K562 (cell line): Measurements from ENCODE around the gene NUP98. TPM values are rescaled to one million over a fixed set of nuclear protein-coding genes. Genes with fewer than 3 reads are reported as not detected.

Experiments used
- ATAC-seq: fragments of 200-7000 bp; cut with Tn5 transposase; 3 replicates; pipeline ENCODE4 v1.9.1; 2020; ENCODE audit warnings: moderate library complexity
- BruUV-seq: library from RNA; stranded (reverse); fragments of 400-500 nt; replicated peaks from 2 replicates; lab custom pipeline; 2021; lab: Mats Ljungman, UMichigan
- CTCF ChIA-PET: fragments of 300-600 bp; formaldehyde crosslinking; extraction: SDS; loops from one replicate; lab custom pipeline; 2021; ENCODE audit warnings: low intra/inter-chr PET ratio; lab: Yijun Ruan, JAX
- POLR2A ChIA-PET: fragments of 300-600, 350-650 bp; sonication (Branson Sonifier 250); formaldehyde crosslinking; extraction: SDS; loops from one replicate; lab custom pipeline; 2021; ENCODE audit warnings: antibody characterized with exemption, inconsistent platforms; lab: Yijun Ruan, JAX
- DNase-seq, 4 experiments: peaks; one replicate each; pipeline versions ENCODE4 v3.0.0 to v3.0.0-alpha.2; 2011 to 2018; ENCODE audit warnings: low spot score in 3 of 4, mixed read lengths in 3 of 4; ENCODE audit errors: extremely low read depth in 1 of 4
- FAIRE-seq: peaks from 2 replicates; lab custom pipeline; 2011; peaks lifted over from hg19 to GRCh38; lab: Jason Lieb, UNC
- H2AFZ ChIP-seq: 2 replicates; pipeline ENCODE4 v1.6.0; 2011; ENCODE audit warnings: low read depth, low read length, control low read depth, inconsistent platforms
- H3K27ac ChIP-seq: fragments of 200-600 bp; 3 replicates; pipeline ENCODE4 v1.8.0; 2011; ENCODE audit warnings: low read depth, mild to moderate bottlenecking, control low read depth, inconsistent platforms, low read length, moderate library complexity, mixed read lengths; ENCODE audit errors: extremely low read depth
- H3K27me3 ChIP-seq, 2 experiments: fragments of 300-600 bp in 1 of 2; 2 replicates in 1 of 2; 3 replicates in 1 of 2; pipeline versions ENCODE4 v1.6.0 to v1.8.0; 2011; ENCODE audit warnings: inconsistent platforms in 2 of 2, low read length in 2 of 2, mild to moderate bottlenecking in 1 of 2, mixed read lengths in 1 of 2, moderate library complexity in 1 of 2; ENCODE audit not compliant: control insufficient read depth in 2 of 2, insufficient read depth in 2 of 2
- H3K36me3 ChIP-seq: fragments of 300-600 bp; 3 replicates; pipeline ENCODE4 v1.8.0; 2011; ENCODE audit warnings: mild to moderate bottlenecking, low read length, inconsistent platforms; ENCODE audit not compliant: control insufficient read depth, insufficient read depth
- H3K4me1 ChIP-seq, 2 experiments: fragments of 200-600 bp in 1 of 2; replicated peaks in 1 of 2; 2 replicates in 1 of 2; 3 replicates in 1 of 2; pipeline versions ENCODE4 v1.5.1 to v1.8.0; 2011; ENCODE audit warnings: inconsistent platforms in 2 of 2, low read length in 2 of 2, mild to moderate bottlenecking in 1 of 2, mixed read lengths in 1 of 2, moderate library complexity in 1 of 2; ENCODE audit not compliant: control insufficient read depth in 2 of 2, insufficient read depth in 2 of 2
- H3K4me2 ChIP-seq: 2 replicates; pipeline ENCODE4 v1.6.1; 2011; ENCODE audit warnings: low read length, control low read depth, inconsistent platforms, mixed read lengths; ENCODE audit not compliant: insufficient read depth
- H3K4me3 ChIP-seq: fragments of 200-600 bp; sonication (generic), shearing (Covaris generic); 2 replicates; pipeline ENCODE4 v1.5.1; 2016; ENCODE audit warnings: control low read depth, inconsistent platforms
- H3K79me2 ChIP-seq: fragments of 200-600 bp; 3 replicates; pipeline ENCODE4 v1.8.0; 2011; ENCODE audit warnings: low read length, inconsistent platforms; ENCODE audit not compliant: control insufficient read depth, insufficient read depth
- H3K9ac ChIP-seq, 2 experiments: 2 replicates each; pipeline versions ENCODE4 v1.6.0 to v1.6.1; 2011; ENCODE audit warnings: low read depth in 2 of 2, low read length in 2 of 2, control low read depth in 1 of 2, inconsistent platforms in 1 of 2, mild to moderate bottlenecking in 1 of 2, mixed read lengths in 1 of 2; ENCODE audit not compliant: insufficient read depth in 1 of 2
- H3K9me1 ChIP-seq: one replicate; pipeline ENCODE4 v1.6.0; 2011; ENCODE audit warnings: inconsistent platforms, mild to moderate bottlenecking, low read length, moderate library complexity; ENCODE audit not compliant: control insufficient read depth, insufficient read depth
- H3K9me3 ChIP-seq: replicated peaks from 2 replicates; pipeline ENCODE4 v1.5.1; 2011; ENCODE audit warnings: low read depth, low read length, inconsistent platforms; ENCODE audit not compliant: control insufficient read depth, insufficient read depth
- H4K20me1 ChIP-seq: replicated peaks from 2 replicates; pipeline ENCODE4 v1.6.1; 2011; ENCODE audit warnings: low read length, inconsistent platforms, mixed read lengths; ENCODE audit not compliant: control insufficient read depth, insufficient read depth
- BMI1 ChIP-seq: fragments of 150-350 bp; IDR thresholded peaks from 2 replicates; pipeline ENCODE4 v1.6.1; 2014; ENCODE audit warnings: low read length
- CXXC5 ChIP-seq: fragments of 250-450 bp; sonication (Bioruptor Pico); IDR thresholded peaks from 2 replicates; pipeline ENCODE4 v1.8.0; 2022; ENCODE audit warnings: inconsistent platforms, mild to moderate bottlenecking, moderate library complexity
- EHMT2 ChIP-seq: fragments of 450-650 bp; IDR thresholded peaks from 2 replicates; pipeline ENCODE4 v1.6.1; 2018; ENCODE audit warnings: antibody characterized with exemption
- ELF2 ChIP-seq: fragments of 250-450 bp; sonication (Bioruptor Pico); IDR thresholded peaks from 2 replicates; pipeline ENCODE4 v1.5.0; 2021; ENCODE audit warnings: mild to moderate bottlenecking
- GABPA ChIP-seq: fragments of 200-800 bp; sonication (Bioruptor generic); conservative IDR thresholded peaks from 2 replicates; pipeline ENCODE4 v1.6.1; 2016; ENCODE audit warnings: low read depth, missing genetic modification characterization, missing compliant biosample characterization
- GTF2A2 ChIP-seq: IDR thresholded peaks from 2 replicates; pipeline ENCODE4 v1.6.1; 2016; ENCODE audit warnings: mild to moderate bottlenecking, missing genetic modification characterization, missing compliant biosample characterization
- HNRNPLL ChIP-seq: fragments of 200-400 bp; formaldehyde crosslinking; IDR thresholded peaks from 2 replicates; pipeline ENCODE4 v1.6.1; 2017; ENCODE audit warnings: low read length, low read depth, mild to moderate bottlenecking; ENCODE audit not compliant: poor library complexity, severe bottlenecking
- MTA1 ChIP-seq: fragments of 450-650 bp; IDR thresholded peaks from 2 replicates; pipeline ENCODE4 v1.6.1; 2017; ENCODE audit warnings: borderline replicate concordance
- NBN ChIP-seq: fragments of 450-650 bp; IDR thresholded peaks from 2 replicates; pipeline ENCODE4 v1.6.1; 2016; ENCODE audit warnings: low read depth, mild to moderate bottlenecking
- RBFOX2 ChIP-seq: fragments of 200-400 bp; formaldehyde crosslinking; IDR thresholded peaks from 2 replicates; pipeline ENCODE4 v1.6.1; 2017; ENCODE audit warnings: low read depth, mild to moderate bottlenecking, low read length, moderate library complexity
- RFX7 ChIP-seq: fragments of 250-450 bp; sonication (Bioruptor Pico); IDR thresholded peaks from 2 replicates; pipeline ENCODE4 v1.5.1; 2021; ENCODE audit warnings: mild to moderate bottlenecking
- SMC3 ChIP-seq: conservative IDR thresholded peaks from 2 replicates; pipeline ENCODE4 v1.6.1; 2011; ENCODE audit warnings: low read depth, low read length, improper control_type of control experiment; ENCODE audit not compliant: insufficient read depth
- ZBTB7A ChIP-seq: IDR thresholded peaks from 2 replicates; pipeline ENCODE4 v1.6.1; 2011; ENCODE audit warnings: low read depth, mild to moderate bottlenecking, low read length, moderate library complexity, borderline replicate concordance; ENCODE audit not compliant: control insufficient read depth
- ZNF12 ChIP-seq: sonication (generic); formaldehyde crosslinking; IDR thresholded peaks from 2 replicates; pipeline ENCODE4 v1.4.0; 2020; ENCODE audit warnings: mild to moderate bottlenecking, missing genetic modification reagents
- WGBS: fragments of 100-300 bp; shearing (Covaris generic); methylation state at CpG from one replicate; pipeline ENCODE4 v1.1.6; 2016; ENCODE audit warnings: low coverage, mixed read lengths; ENCODE audit not compliant: insufficient coverage; ENCODE audit errors: missing lambda C conversion rate; 5-methylcytosine and 5-hydroxymethylcytosine counted together
- in situ Hi-C: fragments of 300-500 bp; cut with MboI; formaldehyde crosslinking; loops from 4 replicates; pipeline ENCODE4 v1.15.0; 2018; ENCODE audit warnings: inconsistent platforms, mixed read lengths
- intact Hi-C: fragments of 100-400 bp; cut with micrococcal nuclease; formaldehyde crosslinking; loops from 2 replicates; pipeline ENCODE4 v1.14.2; 2022
- polyA plus RNA-seq, 8 experiments: library from polyadenylated mRNA; depleted of rRNA in 4 of 8; stranded (reverse) in 5 of 8; unstranded in 3 of 8; fragments of >200 nt; fragmentation: Nextera tagmentation in 2 of 8; fragmentation: Illumina TruSeq in 1 of 8; extraction: Ambion mirVana in 2 of 8; extraction: Trizol in 1 of 8; gene quantifications; 2 replicates each; pipeline versions ENCODE4 v1.2.1 to v1.2.3, GENCODE V29; 2011 to 2014; ENCODE audit warnings: inconsistent platforms in 1 of 8, missing spikeins in 1 of 8
- total RNA-seq, 7 experiments: library from RNA; depleted of rRNA in 6 of 7; stranded (reverse); fragments of >200 nt in 6 of 7; fragmentation: Illumina TruSeq in 2 of 7; extraction: Trizol in 2 of 7; gene quantifications; 2 replicates each; pipeline versions ENCODE4 v1.2.1 to v1.2.3, GENCODE V29; 2011 to 2021; ENCODE audit warnings: low replicate concordance in 1 of 7
- TF ChIP-seq, protein P1 (sequence below): fragments of 450-650 bp; IDR thresholded peaks from 2 replicates; pipeline ENCODE4 v1.6.1; 2017; ENCODE audit warnings: antibody characterized with exemption
- TF ChIP-seq, protein P2 (sequence below), 3 experiments: fragments of 200-800 bp in 1 of 3; sonication (Bioruptor generic) in 1 of 3; sonication (generic) in 1 of 3; formaldehyde crosslinking in 1 of 3; IDR thresholded peaks; 2 replicates each; pipeline versions ENCODE4 v1.6.1 to v1.8.0; 2016 to 2022; ENCODE audit warnings: mild to moderate bottlenecking in 2 of 3, missing compliant biosample characterization in 2 of 3, missing genetic modification characterization in 2 of 3, missing genetic modification reagents in 1 of 3
- TF ChIP-seq, protein P3 (sequence below): sonication (generic); formaldehyde crosslinking; IDR thresholded peaks from 2 replicates; pipeline ENCODE4 v1.8.0; 2022; ENCODE audit warnings: missing genetic modification reagents, mild to moderate bottlenecking, borderline replicate concordance

Gene NUP98
- total and polyA plus RNA-seq, 9 of the 15 experiments (the other 6 are each of a cell fraction or from before 2014, with no cell fraction given) = 45.1 to 196 (median 130) TPM

DNA sequence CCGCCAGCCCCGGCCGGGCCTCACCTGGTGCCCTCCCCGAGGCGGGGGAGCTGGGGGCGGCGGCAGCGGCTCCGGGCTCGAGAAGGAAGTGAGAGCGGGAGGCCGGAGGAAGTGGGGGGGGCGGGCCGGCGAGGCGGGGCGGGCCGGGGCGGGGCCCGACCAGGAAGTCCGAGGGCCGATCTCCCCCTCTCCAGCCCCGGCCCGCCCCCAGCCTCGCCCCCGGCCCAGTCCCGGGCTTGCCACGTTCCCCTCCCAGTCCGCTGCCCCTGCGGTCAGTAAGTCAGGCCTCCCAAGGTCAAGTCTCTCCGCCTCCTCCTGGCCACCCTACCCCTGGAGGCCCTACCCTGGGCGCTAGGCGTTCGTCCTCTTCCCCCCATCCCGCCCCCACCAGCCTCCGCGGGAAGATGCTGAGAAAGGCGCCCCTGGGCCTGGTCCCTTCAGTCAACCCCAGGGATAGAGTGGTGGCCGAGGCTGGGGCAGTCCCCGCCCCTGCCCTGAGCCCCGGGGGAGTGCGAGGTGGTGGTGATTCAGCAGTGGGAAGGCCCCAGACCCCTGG, 43.6 kb upstream of the NUP98 start, which contains the start of gene RHOG:
TSS of gene RHOG (minus strand) at position 90 of the 556 bp plus-strand sequence. CDS start 12,821 bp downstream, outside the sequence.
- H3K27me3 ChIP-seq = no peaks in the 10 kb centered on the region
- in situ Hi-C loops (no loop called here), intact Hi-C loops (loop anchor here (1.0 kb wide), 1 partner anchor 17 kb away; no protein-coding TSS in a partner anchor)
- no peaks in the 10 kb centered on the region for H3K9me1 ChIP-seq
- peaks cover 4% of the 10 kb centered on the region; the same call in 1 of the 2 replicates for H4K20me1 ChIP-seq
- DNase-seq (peak; percentile 92 to 93 (median 92)), ATAC-seq (peak; percentile 77), FAIRE-seq (no peak)
- peaks cover 52% of the 10 kb centered on the region for H3K79me2 ChIP-seq
- POLR2A ChIA-PET = interaction anchor here (0.5 to 2.7 kb wide), 13 partner anchors 10 to 232 kb away, joined by 3 to 9 read pairs (median 3); partner anchors contain the start of genes NUP98 and STIM1
- peak within 1 kb of the TSS; percentile 84 to 94 for H3K9ac ChIP-seq
- no peaks in the 10 kb centered on the region for H3K9me3 ChIP-seq
- 3% methylated on average over 4 of the region's 42 CpGs for WGBS
- peak within 1 kb of the TSS; percentile 96 for H2AFZ ChIP-seq
- H3K36me3 ChIP-seq = peaks cover 26% of the 10 kb centered on the region
- peak within 1 kb of the TSS; percentile 89 for H3K4me3 ChIP-seq
- no TSS peak for BruUV-seq
- peaks cover 28 to 50% of the 10 kb centered on the region in 2 experiments for H3K4me1 ChIP-seq
- H3K27ac ChIP-seq = peak within 1 kb of the TSS; percentile 86
- H3K4me2 ChIP-seq = peak within 1 kb of the TSS; percentile 93
- CTCF ChIA-PET = interaction anchor here (0.6 to 1.3 kb wide), 2 partner anchors 16 kb away, joined by 3 to 5 read pairs; no protein-coding TSS in a partner anchor
- peak; percentile 89 for TF ChIP-seq GABPA (tag)
- TF ChIP-seq, protein P1, sequence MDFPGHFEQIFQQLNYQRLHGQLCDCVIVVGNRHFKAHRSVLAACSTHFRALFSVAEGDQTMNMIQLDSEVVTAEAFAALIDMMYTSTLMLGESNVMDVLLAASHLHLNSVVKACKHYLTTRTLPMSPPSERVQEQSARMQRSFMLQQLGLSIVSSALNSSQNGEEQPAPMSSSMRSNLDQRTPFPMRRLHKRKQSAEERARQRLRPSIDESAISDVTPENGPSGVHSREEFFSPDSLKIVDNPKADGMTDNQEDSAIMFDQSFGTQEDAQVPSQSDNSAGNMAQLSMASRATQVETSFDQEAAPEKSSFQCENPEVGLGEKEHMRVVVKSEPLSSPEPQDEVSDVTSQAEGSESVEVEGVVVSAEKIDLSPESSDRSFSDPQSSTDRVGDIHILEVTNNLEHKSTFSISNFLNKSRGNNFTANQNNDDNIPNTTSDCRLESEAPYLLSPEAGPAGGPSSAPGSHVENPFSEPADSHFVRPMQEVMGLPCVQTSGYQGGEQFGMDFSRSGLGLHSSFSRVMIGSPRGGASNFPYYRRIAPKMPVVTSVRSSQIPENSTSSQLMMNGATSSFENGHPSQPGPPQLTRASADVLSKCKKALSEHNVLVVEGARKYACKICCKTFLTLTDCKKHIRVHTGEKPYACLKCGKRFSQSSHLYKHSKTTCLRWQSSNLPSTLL = no peak
- TF ChIP-seq RBFOX2 = peak; percentile 82; the same call in 1 of the 2 replicates
- TF ChIP-seq MTA1 = no peak
- TF ChIP-seq CXXC5 = no peak
- TF ChIP-seq RFX7 (CRISPR knock-in tag) = no peak
- TF ChIP-seq EHMT2 = no peak
- no peak for TF ChIP-seq SMC3
- TF ChIP-seq, protein P2, sequence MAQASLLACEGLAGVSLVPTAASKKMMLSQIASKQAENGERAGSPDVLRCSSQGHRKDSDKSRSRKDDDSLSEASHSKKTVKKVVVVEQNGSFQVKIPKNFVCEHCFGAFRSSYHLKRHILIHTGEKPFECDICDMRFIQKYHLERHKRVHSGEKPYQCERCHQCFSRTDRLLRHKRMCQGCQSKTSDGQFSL (CRISPR knock-in tag; IDR thresholded peaks at IDR 0.05) = peak; percentile 62; the same call in 1 of the 2 replicates
- TF ChIP-seq, protein P2 (tag; IDR thresholded peaks at IDR 0.05) = peak in 1 of 2 experiments; percentile 90; a peak in 2 of 4 replicates
- TF ChIP-seq GTF2A2 (tag) = no peak
- TF ChIP-seq NBN = no peak
- no peak for TF ChIP-seq ZNF12 (CRISPR knock-in tag)
- no peak for TF ChIP-seq BMI1
- TF ChIP-seq HNRNPLL = no peak
- TF ChIP-seq, protein P3, sequence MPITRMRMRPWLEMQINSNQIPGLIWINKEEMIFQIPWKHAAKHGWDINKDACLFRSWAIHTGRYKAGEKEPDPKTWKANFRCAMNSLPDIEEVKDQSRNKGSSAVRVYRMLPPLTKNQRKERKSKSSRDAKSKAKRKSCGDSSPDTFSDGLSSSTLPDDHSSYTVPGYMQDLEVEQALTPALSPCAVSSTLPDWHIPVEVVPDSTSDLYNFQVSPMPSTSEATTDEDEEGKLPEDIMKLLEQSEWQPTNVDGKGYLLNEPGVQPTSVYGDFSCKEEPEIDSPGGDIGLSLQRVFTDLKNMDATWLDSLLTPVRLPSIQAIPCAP = no peak
- peak; percentile 73; the same call in 1 of the 2 replicates for TF ChIP-seq ZBTB7A
- no peak for TF ChIP-seq ELF2
